Activated naive CD4-positive, alpha-beta T cell treated with anti-CD3 and anti-CD28 coated beads, Interleukin-2, amount 10 ng/mL, durations not matched to agents 5 hours and 36 hours (primary cell): ENCODE data around the gene NUP62. TPM values are rescaled to one million over a fixed set of nuclear protein-coding genes. Genes with fewer than 3 reads are reported as not detected.

Source experiments
- microRNA-seq: library from miRNA; unstranded; fragments of <30 nt; microRNA quantifications from one replicate; pipeline ENCODE4 v1.2.0, GENCODE V29; 2022; ENCODE audit warnings: borderline microRNAs expressed, borderline replicate concordance
- total RNA-seq, 2 experiments: library from RNA; stranded (reverse); gene quantifications; one replicate each; pipeline ENCODE4 v1.2.3, GENCODE V29; 2021

The NUP62 gene, protein sequence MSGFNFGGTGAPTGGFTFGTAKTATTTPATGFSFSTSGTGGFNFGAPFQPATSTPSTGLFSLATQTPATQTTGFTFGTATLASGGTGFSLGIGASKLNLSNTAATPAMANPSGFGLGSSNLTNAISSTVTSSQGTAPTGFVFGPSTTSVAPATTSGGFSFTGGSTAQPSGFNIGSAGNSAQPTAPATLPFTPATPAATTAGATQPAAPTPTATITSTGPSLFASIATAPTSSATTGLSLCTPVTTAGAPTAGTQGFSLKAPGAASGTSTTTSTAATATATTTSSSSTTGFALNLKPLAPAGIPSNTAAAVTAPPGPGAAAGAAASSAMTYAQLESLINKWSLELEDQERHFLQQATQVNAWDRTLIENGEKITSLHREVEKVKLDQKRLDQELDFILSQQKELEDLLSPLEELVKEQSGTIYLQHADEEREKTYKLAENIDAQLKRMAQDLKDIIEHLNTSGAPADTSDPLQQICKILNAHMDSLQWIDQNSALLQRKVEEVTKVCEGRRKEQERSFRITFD
- 10 to 100 TPM; 88.2 to 99.8 TPM for total RNA-seq

DNA sequence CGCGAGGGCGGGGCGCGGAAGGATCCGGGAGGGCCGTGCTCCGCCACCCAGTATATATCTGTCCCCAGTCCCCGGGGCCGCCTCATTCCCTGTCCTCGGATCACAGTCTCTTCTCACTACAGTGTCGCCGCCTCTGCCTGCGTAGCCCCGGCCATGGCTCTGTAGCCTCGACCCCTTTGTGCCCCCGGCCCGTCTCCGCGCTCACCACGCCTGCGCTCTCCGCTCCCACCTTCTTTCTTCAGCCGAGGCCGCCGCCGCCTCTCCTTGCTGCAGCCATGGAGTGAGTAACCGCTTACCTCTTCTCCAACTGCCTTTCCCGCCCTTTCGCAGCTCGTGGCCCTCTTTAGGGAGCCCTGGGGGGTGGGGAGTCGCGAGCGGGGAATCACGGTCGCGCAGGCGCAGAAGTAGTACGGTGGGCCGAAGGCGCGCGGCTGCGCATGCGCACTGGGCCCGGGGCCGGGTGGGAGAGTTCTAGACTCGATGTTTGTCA, at the start of gene NUP62, which contains the start of gene ATF5:
NUP62 (minus strand) TSS at position 384 of the 490 bp plus-strand sequence. CDS start 19,697 bp downstream, outside the sequence.
ATF5 (plus strand) TSS at position 85 of the 490 bp plus-strand sequence. CDS start 1,646 bp downstream, outside the sequence.

DNA sequence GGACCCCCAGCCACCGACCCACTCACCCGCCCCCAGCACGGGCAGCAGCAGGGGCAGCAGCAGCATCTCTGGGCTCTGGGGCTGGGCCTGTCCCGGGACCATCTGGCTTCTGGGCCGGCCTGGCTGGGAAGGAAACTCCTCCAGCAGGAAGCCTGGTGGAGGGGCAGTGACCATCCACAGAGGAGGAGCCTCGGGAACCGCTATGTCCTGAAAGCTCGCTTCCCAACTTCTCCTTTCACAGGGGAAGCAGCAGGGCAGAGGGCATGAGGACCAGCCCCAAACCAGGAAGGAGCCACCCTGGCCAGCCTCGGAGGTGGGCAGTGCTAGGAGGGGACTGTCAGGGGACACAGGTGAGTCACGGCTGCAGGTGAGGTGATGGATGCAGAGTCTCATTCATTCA, 31.7 kb upstream of the NUP62 start, which contains the start of gene SIGLEC11:
SIGLEC11 (minus strand) TSS at position 193 of the 400 bp plus-strand sequence; CDS start at position 102, 91 bp downstream.

DNA sequence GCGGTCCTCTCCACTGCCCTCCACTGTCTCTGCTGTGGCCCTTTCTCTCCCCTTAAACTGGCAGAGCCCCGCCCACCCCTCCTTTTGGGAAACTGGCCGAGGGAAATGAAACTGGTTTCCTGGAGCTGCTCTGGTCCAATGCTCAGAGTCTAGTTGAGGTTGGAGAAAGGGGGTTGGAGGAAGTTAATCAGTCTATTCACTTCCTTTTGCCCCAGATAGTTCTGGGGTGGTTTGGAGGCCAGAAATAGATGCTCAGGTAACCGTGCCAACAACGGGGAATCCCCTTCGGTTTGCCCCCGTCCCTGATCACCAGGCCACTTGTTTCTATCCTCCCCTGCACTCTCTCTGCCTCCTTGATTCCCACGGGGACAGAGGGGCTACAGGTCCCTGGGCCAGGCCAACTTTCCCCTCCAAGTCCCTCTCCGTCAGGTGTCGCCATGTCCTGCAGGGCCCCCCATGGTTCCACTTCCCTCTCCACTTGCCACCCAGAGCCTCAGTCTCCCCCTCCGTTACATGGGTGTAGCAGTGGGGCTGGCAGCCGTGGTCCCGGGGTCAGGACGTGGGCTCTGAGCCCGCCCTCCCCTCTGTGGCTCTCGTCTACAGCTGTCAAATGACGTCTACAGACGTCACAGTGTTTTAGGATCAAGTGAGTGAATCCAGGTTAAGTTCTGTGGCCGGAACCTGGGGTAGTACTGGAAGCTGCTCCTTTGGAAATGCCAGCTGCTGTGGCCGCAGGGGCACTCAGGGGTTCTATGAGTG, 32.3 kb downstream of the NUP62 start, which contains the start of gene IL4I1:
IL4I1 (minus strand) TSS at position 25 of the 759 bp plus-strand sequence. CDS start 727 bp downstream, outside the sequence.

DNA sequence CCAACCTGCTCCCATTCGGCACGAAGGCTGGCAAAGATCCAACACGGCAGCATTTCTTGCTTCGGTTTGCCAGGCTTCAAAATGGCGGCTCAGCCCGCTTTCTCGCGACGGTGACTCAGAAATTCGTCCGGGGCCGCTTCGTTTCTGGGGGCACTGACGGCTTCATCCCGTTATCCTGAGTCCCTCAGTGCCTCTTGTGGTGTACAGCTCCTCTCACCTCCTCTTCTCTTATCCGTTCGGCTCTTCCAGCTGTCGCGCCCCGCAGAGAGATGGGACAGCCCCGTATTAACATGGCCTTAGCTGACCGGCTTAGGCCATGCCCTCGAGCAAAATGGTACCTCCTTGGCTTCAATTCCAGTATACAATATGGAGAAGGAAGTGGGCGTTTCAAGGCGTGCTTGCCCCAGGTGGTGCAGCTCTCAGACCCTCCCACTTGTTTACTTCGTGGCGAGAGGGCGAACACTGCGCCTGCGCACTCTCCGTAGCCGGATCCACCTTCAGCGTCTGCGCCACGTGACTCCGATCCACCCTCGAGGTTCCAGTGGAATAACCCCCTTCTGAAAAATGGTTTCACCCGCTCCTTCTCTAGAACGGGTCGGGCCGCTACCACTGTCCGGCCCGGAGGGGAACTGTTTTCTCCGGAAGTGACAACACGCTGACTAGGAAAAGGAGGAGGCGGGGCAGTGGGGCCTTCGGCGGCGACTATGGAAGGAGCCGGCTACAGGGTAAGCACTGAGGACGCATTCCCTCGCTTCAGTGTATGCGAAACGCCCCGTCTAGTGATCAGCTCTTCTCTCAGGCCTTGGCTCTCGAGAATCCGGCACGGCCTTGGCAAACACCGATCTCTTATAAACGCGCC, 52.1 kb downstream of the NUP62 start, which contains the start of the genes AKT1S1 and TBC1D17:
AKT1S1 (minus strand) TSS at position 336 of the 859 bp plus-strand sequence. CDS start 4,060 bp downstream, outside the sequence.
TBC1D17 (plus strand) TSS at position 683 of the 859 bp plus-strand sequence; CDS start at position 705, 22 bp downstream.

DNA sequence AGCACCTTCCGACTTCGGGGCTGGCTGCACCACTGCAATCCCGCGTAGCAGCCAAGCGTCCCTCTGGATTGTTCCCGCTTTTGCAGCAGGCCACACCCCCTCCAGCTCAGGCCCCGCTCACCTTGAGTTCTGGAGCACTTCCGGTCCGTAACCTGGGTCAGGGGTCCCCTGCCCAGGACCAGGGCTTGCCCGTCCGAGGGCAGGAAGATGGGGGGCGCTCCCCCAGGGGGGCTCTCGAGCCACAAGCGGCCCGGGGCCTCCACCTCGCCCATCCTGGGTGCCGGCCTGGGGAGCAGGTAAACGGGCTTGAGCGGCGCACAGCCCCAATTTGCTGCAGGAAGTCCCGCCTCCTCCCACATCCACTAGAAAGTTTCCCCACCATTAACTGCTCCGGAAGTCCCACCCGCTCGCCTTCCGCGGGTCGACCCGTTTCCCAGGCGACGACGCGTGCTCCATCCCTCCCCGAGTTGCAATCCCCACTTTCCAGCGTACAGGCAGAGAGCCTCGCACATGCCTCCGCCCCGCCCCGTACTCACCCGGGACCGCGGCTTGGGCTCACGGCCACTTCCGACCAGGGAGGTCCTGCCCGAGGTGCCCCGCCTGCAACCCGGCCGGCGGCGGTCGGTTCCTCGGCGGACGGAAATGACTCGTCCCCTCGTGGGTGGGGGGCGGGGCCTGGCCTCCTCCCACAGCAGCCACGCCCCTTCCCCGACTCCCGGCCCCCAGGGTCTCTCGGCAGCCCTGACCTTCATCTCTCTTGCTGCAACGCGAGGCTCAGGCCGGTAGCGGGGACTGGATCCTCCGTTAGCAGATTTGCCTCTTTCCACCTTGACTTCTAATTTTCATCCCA, 62.1 kb downstream of the NUP62 start, which contains the start of gene PNKP:
PNKP (minus strand) TSS at position 644 of the 850 bp plus-strand sequence; CDS start at position 272, 372 bp downstream.

Small RNA genes lying within 50 kb of the gene (microRNA-seq; reads per million reads assigned to microRNA genes)
- not detected for gene MIR4750

Other genes starting within 250 kb of the NUP62 start
- gene ADM5, start 239.9 kb downstream of the NUP62 start, total RNA-seq, result 1 to 10 TPM; 4.8 to 5.3 TPM
- 1 to 10 TPM; 1.3 to 1.6 TPM for gene CPT1C, start 238.4 kb downstream of the NUP62 start, total RNA-seq
- 1 to 10 TPM; 1.2 to 1.7 TPM for gene TSKS, start 166.2 kb downstream of the NUP62 start, total RNA-seq
- gene AP2A1, start 162.5 kb downstream of the NUP62 start, total RNA-seq, result 10 to 100 TPM; 65.0 to 66.1 TPM
- gene FUZ, start 116.2 kb downstream of the NUP62 start, total RNA-seq, result 10 to 100 TPM; 15.4 to 16.7 TPM
- 10 to 100 TPM; 49.9 to 51.3 TPM for gene MED25, start 111.2 kb downstream of the NUP62 start, total RNA-seq
- 10 to 100 TPM; 78.1 to 84.8 TPM for gene PTOV1, start 78.3 kb downstream of the NUP62 start, total RNA-seq
- 100 to 1,000 TPM; 125 to 139 TPM for gene PNKP, start 61.9 kb downstream of the NUP62 start, total RNA-seq
- 10 to 100 TPM; 19.8 to 20.9 TPM for gene AKT1S1, start 52.1 kb downstream of the NUP62 start, total RNA-seq
- gene TBC1D17, start 51.8 kb downstream of the NUP62 start, total RNA-seq, result 10 to 100 TPM; 44.5 to 49.3 TPM
- gene IL4I1, start 32.6 kb downstream of the NUP62 start, total RNA-seq, result 1 to 10 TPM; 2.4 to 3.7 TPM
- 10 to 100 TPM; 10.2 to 13.6 TPM for gene ATF5, start 299 bp downstream of the NUP62 start, total RNA-seq
- gene SIGLEC11, start 31.7 kb upstream of the NUP62 start, total RNA-seq, result not detected
- gene VRK3, start 95.9 kb upstream of the NUP62 start, total RNA-seq, result 10 to 100 TPM; 72.0 to 72.6 TPM
- 10 to 100 TPM in 1 of 2 experiments, 1 to 10 TPM in 1; 8.4 to 10.4 TPM for gene ZNF473, start 96.5 kb upstream of the NUP62 start, total RNA-seq
- gene IZUMO2, start 233.8 kb upstream of the NUP62 start, total RNA-seq, result not detected